HL-60 (cell line): ENCODE measurements around the gene CDKL2.

Experiments
- DNase-seq, 2 experiments: peaks; one replicate each; pipeline ENCODE4 v3.0.0-alpha.2; 2010 to 2020; ENCODE audit warnings: low read depth in 1 of 2, low spot score in 1 of 2
- H3K27ac ChIP-seq: fragments of 250-450 bp; sonication (Bioruptor Pico); replicated peaks from 2 replicates; pipeline ENCODE4 v1.5.1; 2020; ENCODE audit warnings: mild to moderate bottlenecking, moderate library complexity
- H3K27me3 ChIP-seq: fragments of 250-450 bp; sonication (Bioruptor Pico); 2 replicates; pipeline ENCODE4 v1.5.1; 2021; ENCODE audit warnings: mild to moderate bottlenecking, moderate library complexity; ENCODE audit not compliant: insufficient read depth, poor library complexity, severe bottlenecking
- H3K4me3 ChIP-seq: replicated peaks from 2 replicates; pipeline ENCODE4 v1.5.1; 2011; ENCODE audit warnings: mild to moderate bottlenecking, control low read depth, low read length; ENCODE audit not compliant: insufficient read depth
- GABPA ChIP-seq: IDR thresholded peaks from 2 replicates; pipeline ENCODE4 v1.6.1; 2012; ENCODE audit warnings: low read depth
- POLR2AphosphoS5 ChIP-seq: IDR thresholded peaks from 2 replicates; pipeline ENCODE4 v1.6.1; 2012; ENCODE audit warnings: low read depth
- SPI1 ChIP-seq: IDR thresholded peaks from 2 replicates; pipeline ENCODE4 v1.6.1; 2012; ENCODE audit warnings: low read depth, mild to moderate bottlenecking, borderline replicate concordance
- TF ChIP-seq, protein P1 (sequence below): IDR thresholded peaks from 2 replicates; pipeline ENCODE4 v1.6.1; 2012; ENCODE audit warnings: low read depth; ENCODE audit not compliant: insufficient replicate concordance
- TF ChIP-seq, protein P2 (sequence below): IDR thresholded peaks from one replicate; pipeline ENCODE4 v1.5.1; 2011; ENCODE audit warnings: low read length, control low read depth, inconsistent platforms; ENCODE audit not compliant: insufficient read depth

The CDKL2 gene

DNA sequence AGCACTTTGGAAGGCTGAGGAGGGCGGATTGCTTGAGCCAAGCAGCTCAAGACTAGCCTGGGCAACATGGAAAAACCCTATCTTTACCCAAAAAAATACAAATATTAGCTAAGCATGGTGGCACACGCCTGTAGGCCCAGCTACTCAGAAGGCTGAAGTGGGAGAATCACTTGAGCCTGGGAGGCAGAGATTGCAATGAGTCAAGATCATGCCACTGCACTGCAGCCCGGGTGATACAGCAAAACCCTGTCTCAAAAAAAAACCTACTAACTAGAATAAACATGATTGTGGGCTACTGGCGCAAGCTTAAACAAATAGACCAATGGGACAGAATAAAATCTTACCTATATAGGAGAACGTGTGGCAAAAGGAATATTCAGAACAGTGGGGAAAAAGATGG, 7.3 kb downstream of the CDKL2 start:
- H3K4me3 ChIP-seq, result no peak overlapping the region
- no peak overlapping the region for H3K27ac ChIP-seq
- no peak for DNase-seq
- H3K27me3 ChIP-seq, result no peaks in the 10 kb centered on the region
- TF ChIP-seq SPI1 (no peak), POLR2AphosphoS5 (no peak), GABPA (no peak)
- TF ChIP-seq, protein P1, sequence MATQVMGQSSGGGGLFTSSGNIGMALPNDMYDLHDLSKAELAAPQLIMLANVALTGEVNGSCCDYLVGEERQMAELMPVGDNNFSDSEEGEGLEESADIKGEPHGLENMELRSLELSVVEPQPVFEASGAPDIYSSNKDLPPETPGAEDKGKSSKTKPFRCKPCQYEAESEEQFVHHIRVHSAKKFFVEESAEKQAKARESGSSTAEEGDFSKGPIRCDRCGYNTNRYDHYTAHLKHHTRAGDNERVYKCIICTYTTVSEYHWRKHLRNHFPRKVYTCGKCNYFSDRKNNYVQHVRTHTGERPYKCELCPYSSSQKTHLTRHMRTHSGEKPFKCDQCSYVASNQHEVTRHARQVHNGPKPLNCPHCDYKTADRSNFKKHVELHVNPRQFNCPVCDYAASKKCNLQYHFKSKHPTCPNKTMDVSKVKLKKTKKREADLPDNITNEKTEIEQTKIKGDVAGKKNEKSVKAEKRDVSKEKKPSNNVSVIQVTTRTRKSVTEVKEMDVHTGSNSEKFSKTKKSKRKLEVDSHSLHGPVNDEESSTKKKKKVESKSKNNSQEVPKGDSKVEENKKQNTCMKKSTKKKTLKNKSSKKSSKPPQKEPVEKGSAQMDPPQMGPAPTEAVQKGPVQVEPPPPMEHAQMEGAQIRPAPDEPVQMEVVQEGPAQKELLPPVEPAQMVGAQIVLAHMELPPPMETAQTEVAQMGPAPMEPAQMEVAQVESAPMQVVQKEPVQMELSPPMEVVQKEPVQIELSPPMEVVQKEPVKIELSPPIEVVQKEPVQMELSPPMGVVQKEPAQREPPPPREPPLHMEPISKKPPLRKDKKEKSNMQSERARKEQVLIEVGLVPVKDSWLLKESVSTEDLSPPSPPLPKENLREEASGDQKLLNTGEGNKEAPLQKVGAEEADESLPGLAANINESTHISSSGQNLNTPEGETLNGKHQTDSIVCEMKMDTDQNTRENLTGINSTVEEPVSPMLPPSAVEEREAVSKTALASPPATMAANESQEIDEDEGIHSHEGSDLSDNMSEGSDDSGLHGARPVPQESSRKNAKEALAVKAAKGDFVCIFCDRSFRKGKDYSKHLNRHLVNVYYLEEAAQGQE, result no peak
- TF ChIP-seq, protein P2, sequence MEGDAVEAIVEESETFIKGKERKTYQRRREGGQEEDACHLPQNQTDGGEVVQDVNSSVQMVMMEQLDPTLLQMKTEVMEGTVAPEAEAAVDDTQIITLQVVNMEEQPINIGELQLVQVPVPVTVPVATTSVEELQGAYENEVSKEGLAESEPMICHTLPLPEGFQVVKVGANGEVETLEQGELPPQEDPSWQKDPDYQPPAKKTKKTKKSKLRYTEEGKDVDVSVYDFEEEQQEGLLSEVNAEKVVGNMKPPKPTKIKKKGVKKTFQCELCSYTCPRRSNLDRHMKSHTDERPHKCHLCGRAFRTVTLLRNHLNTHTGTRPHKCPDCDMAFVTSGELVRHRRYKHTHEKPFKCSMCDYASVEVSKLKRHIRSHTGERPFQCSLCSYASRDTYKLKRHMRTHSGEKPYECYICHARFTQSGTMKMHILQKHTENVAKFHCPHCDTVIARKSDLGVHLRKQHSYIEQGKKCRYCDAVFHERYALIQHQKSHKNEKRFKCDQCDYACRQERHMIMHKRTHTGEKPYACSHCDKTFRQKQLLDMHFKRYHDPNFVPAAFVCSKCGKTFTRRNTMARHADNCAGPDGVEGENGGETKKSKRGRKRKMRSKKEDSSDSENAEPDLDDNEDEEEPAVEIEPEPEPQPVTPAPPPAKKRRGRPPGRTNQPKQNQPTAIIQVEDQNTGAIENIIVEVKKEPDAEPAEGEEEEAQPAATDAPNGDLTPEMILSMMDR, result no peak

DNA sequence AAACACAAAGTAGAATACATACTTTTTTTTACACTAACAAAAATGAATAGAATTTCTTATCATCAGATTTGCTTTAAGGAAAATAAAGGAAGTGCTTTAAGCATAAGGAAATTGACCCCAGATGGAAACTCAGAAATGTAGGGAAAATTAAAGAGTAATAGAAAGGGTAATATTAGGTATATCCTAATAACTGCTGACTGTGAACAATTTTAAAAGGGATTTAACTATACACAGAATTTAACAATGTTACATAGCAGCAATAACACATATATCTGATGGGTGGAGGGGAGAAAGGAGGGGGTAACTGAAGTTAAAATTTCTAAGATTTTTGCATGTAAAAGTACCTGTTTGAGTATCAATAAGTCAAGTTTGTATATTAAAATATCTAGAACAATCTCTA, 8.6 kb downstream of the CDKL2 start:
- TF ChIP-seq, protein P1, result no peak
- TF ChIP-seq POLR2AphosphoS5, result no peak
- TF ChIP-seq, protein P2, result no peak
- no peak for TF ChIP-seq SPI1
- TF ChIP-seq GABPA, result no peak
- no peak for DNase-seq
- H3K27me3 ChIP-seq, result no peaks in the 10 kb centered on the region
- H3K27ac ChIP-seq, result no peak overlapping the region
- no peak overlapping the region for H3K4me3 ChIP-seq

DNA sequence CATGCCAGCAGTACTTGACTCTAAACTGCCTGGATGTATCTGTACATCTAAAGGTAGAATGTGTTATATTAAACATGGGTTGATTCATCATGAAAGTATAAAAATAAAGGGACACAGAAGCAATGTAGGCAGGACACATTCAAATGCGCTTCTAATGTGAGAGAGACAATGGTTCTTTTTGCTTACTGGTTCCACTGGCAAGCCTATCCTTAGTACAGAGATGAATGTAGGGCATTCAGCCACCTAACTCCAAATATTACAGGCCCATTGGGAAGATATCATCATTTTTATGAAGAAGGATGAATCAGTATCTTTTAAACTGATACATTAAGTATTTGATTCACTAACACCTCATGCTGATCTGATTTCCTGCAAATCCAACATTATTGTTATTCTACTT, 18.0 kb downstream of the CDKL2 start:
- Histone ChIP-seq H3K4me3 (no peak overlapping the region), H3K27ac (no peak overlapping the region), H3K27me3 (no peaks in the 10 kb centered on the region)
- no peak for DNase-seq
- TF ChIP-seq, protein P2, result no peak

DNA sequence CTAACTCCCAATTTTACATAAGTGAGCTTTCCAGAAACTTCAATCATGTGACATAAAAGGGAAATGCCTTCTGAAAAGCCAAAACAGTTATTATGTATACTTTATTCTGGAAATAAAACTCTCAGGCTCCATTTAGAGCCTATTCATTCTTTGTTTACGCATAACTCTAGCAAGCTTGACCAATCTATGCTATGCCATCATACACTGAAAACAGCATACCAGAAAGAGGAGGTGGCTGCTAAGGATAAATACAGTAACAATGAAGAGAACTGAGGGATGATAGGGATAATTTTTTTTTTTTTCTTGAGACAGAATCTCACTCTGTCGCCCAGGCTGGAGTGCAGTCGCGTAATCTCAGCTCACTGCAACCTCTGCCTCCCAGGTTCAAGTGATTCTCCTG, 24.4 kb downstream of the CDKL2 start:
- H3K27me3 ChIP-seq, result no peaks in the 10 kb centered on the region
- H3K27ac ChIP-seq, result no peak overlapping the region
- no peak overlapping the region for H3K4me3 ChIP-seq
- TF ChIP-seq, protein P2, result no peak
- TF ChIP-seq GABPA (no peak), SPI1 (no peak), POLR2AphosphoS5 (no peak)
- TF ChIP-seq, protein P1, result no peak
- no peak for DNase-seq
